Measurements from ENCODE around the gene MAVS. TPM values are rescaled to one million over a fixed set of nuclear protein-coding genes. Genes with fewer than 3 reads are reported as not detected.
"Not testable (repeated sequence)": the region's sequence is repeated elsewhere in the genome, so short reads cannot be mapped to it uniquely, and the experiment has no call there.

MAVS gene
- total RNA-seq, 1 donor from 2014 or later = 35.7 TPM

- peak; percentile 13 for DNase-seq
- no peak for ATAC-seq (ENCODE audit: poor library complexity)
These were observed 23.4 kb downstream of the MAVS start for GRCh38 chr20:3869839-3870634.

GRCh38 chr20:3871550-3872265 lies 25.1 kb downstream of the MAVS start:
- no peak for ATAC-seq (ENCODE audit: poor library complexity)
- intact Hi-C loops (cut with DNase I) = no loop called here
- no peak for DNase-seq

More at GRCh38 chr20:3869839-3870634, 23.4 kb downstream of the MAVS start:
- intact Hi-C loops (cut with DNase I) = loop anchor here (10.0 kb wide), 1 partner anchor 185 kb away; the partner anchor contains the start of gene ADAM33

GRCh38 chr20:3873507-3873906 lies 26.9 kb downstream of the MAVS start:
- intact Hi-C loops (cut with DNase I) = no loop called here
- ATAC-seq (ENCODE audit: poor library complexity) (no peak), DNase-seq (no peak)

- ATAC-seq (ENCODE audit: poor library complexity) (no peak), DNase-seq (no peak)
- intact Hi-C loops (cut with DNase I) = no loop called here
These were observed 27.7 kb downstream of the MAVS start for GRCh38 chr20:3874194-3874844.

GRCh38 chr20:3875378-3875974 lies 28.8 kb downstream of the MAVS start:
- intact Hi-C loops (cut with DNase I) = no loop called here
- no peak for DNase-seq
- peak; percentile 11 for ATAC-seq (ENCODE audit: poor library complexity)

GRCh38 chr20:3876000-3876399 lies 29.4 kb downstream of the MAVS start:
- ATAC-seq (ENCODE audit: poor library complexity) (no peak), DNase-seq (no peak)
- intact Hi-C loops (cut with DNase I) = no loop called here

- DNase-seq = no peak
- no peak for ATAC-seq (ENCODE audit: poor library complexity)
- intact Hi-C loops (cut with DNase I) = no loop called here
These were observed 30.0 kb downstream of the MAVS start for GRCh38 chr20:3876676-3877075.

- ATAC-seq (ENCODE audit: poor library complexity); DNase-seq; intact Hi-C loops (cut with DNase I): not testable (repeated sequence)
These were observed 32.3 kb downstream of the MAVS start for GRCh38 chr20:3878921-3879274.

- intact Hi-C loops (cut with DNase I) = no loop called here
- DNase-seq (no peak), ATAC-seq (ENCODE audit: poor library complexity) (no peak)
These were observed 39.1 kb downstream of the MAVS start for GRCh38 chr20:3885715-3886114.

GRCh38 chr20:3887876-3888620 lies 41.4 kb downstream of the MAVS start:
- intact Hi-C loops (cut with DNase I) = no loop called here
- ATAC-seq (ENCODE audit: poor library complexity) = peak; percentile 17
- DNase-seq = no peak

- intact Hi-C loops (cut with DNase I) = no loop called here
- DNase-seq = peak; percentile 100
- ATAC-seq (ENCODE audit: poor library complexity) = peak; percentile 97
These were observed 42.2 kb downstream of the MAVS start, which contains the start of gene PANK2 for GRCh38 chr20:3888622-3889488. TSS of gene PANK2 (plus strand) at chr20:3889387.

- ATAC-seq (ENCODE audit: poor library complexity) (peak; percentile 14), DNase-seq (peak; percentile 59)
- intact Hi-C loops (cut with DNase I) = loop anchor here (5.0 kb wide), 2 partner anchors 43 to 198 kb away; no protein-coding TSS in a partner anchor
These were observed 43.1 kb downstream of the MAVS start for GRCh38 chr20:3889489-3890397.

- no peak for ATAC-seq (ENCODE audit: poor library complexity)
- intact Hi-C loops (cut with DNase I) = loop anchor here (5.0 kb wide), 2 partner anchors 42 to 197 kb away; no protein-coding TSS in a partner anchor
- no peak for DNase-seq
These were observed 43.7 kb downstream of the MAVS start for GRCh38 chr20:3890398-3890751.

- DNase-seq = no peak
- ATAC-seq (ENCODE audit: poor library complexity) = no peak
- intact Hi-C loops (cut with DNase I) = loop anchor here (5.0 kb wide), 2 partner anchors 41 to 196 kb away; no protein-coding TSS in a partner anchor
These were observed 44.6 kb downstream of the MAVS start for GRCh38 chr20:3890999-3891929.

- no peak for ATAC-seq (ENCODE audit: poor library complexity)
- intact Hi-C loops (cut with DNase I) = loop anchor here (5.0 kb wide), 2 partner anchors 38 to 193 kb away; no protein-coding TSS in a partner anchor
These were observed 48.2 kb downstream of the MAVS start for GRCh38 chr20:3894796-3895195.

More at GRCh38 chr20:3894796-3895195, 48.2 kb downstream of the MAVS start:
- no peak for DNase-seq
